Fibroblast of the aortic adventitia (primary cell): ENCODE results near the gene KBTBD4. TPM values are rescaled to one million over a fixed set of nuclear protein-coding genes. Genes with fewer than 3 reads are reported as not detected.
A peak's percentile ranks its signal among the peaks of the same experiment; 100 is the strongest.

Experiments
- DNase-seq: peaks from one replicate; pipeline ENCODE4 v3.0.0-alpha.2; 2010; ENCODE audit warnings: low read depth
- H3K4me3 ChIP-seq: 2 replicates; pipeline ENCODE4 v1.5.1; 2011; ENCODE audit warnings: low read depth, mild to moderate bottlenecking, control low read depth, low read length, moderate library complexity
- CTCF ChIP-seq: IDR thresholded peaks from 2 replicates; pipeline ENCODE4 v1.5.1; 2011; ENCODE audit warnings: mild to moderate bottlenecking, low read length, control low read depth, inconsistent platforms; ENCODE audit not compliant: insufficient read depth
- total RNA-seq: library from RNA; depleted of rRNA; stranded (reverse); fragments of >200 nt; gene quantifications from 2 replicates; pipeline ENCODE4 v1.2.3, GENCODE V29; 2012; ENCODE audit warnings: low replicate concordance

The KBTBD4 gene
- total RNA-seq, 1 donor = 28.4 TPM

GRCh38 chr11:47571895-47572294, 6.9 kb downstream of the KBTBD4 start:
- no peak overlapping the region for H3K4me3 ChIP-seq
- DNase-seq = peak; percentile 54
- TF ChIP-seq CTCF = no peak

GRCh38 chr11:47571357-47571729, 7.4 kb downstream of the KBTBD4 start:
- TF ChIP-seq CTCF = no peak
- no peak overlapping the region for H3K4me3 ChIP-seq
- no peak for DNase-seq

GRCh38 chr11:47570651-47571356, 8.0 kb downstream of the KBTBD4 start:
- DNase-seq = no peak
- H3K4me3 ChIP-seq = no peak overlapping the region
- no peak for TF ChIP-seq CTCF

- no peak overlapping the region for H3K4me3 ChIP-seq
- DNase-seq = no peak
- no peak for TF ChIP-seq CTCF
Measured at GRCh38 chr11:47569646-47570045, 9.1 kb downstream of the KBTBD4 start.

- no peak for DNase-seq
- H3K4me3 ChIP-seq = peak overlapping the region; percentile 87
- no peak for TF ChIP-seq CTCF
Measured at GRCh38 chr11:47566149-47566698, 12.5 kb downstream of the KBTBD4 start.

GRCh38 chr11:47565340-47566148, 13.2 kb downstream of the KBTBD4 start, which contains the start of gene PTPMT1:
Gene PTPMT1 (plus strand): TSS chr11:47565599. CDS start chr11:47565623, 24 bp downstream.
- TF ChIP-seq CTCF = no peak
- peak; percentile 46 for DNase-seq
- peak within 1 kb of the TSS; percentile 87 for H3K4me3 ChIP-seq
